Left ventricle myocardium superior (tissue), 1 donor: Measurements from ENCODE around the gene HMGB3. TPM values are rescaled to one million over a fixed set of nuclear protein-coding genes. Genes with fewer than 3 reads are reported as not detected.
A peak's percentile ranks its signal among the peaks of the same experiment; 100 is the strongest.
"Not testable (repeated sequence)": the region's sequence is repeated elsewhere in the genome, so short reads cannot be mapped to it uniquely, and the experiment has no call there.

ENCODE experiments used
- ATAC-seq: fragments of 200-7000 bp; cut with Tn5 transposase; one replicate; pipeline ENCODE4 v1.9.1; 2020; ENCODE audit warnings: mild to moderate bottlenecking, moderate library complexity
- DNase-seq: peaks from one replicate; pipeline ENCODE4 v3.0.0-alpha.2; 2020
- intact Hi-C: fragments of 100-400 bp; cut with micrococcal nuclease; formaldehyde crosslinking; loops from one replicate; pipeline ENCODE4 v1.11.0; 2022
- total RNA-seq: library from RNA; stranded (reverse); fragmentation: NEBNext Ultra II Directional; extraction: Animal tissue kit (Norgen Biotek cat#: 25700); gene quantifications from one replicate; pipeline ENCODE4 v1.2.1, GENCODE V29; 2021
- donor health status: DM: no; HTN: yes; CAD: no; lungs with severe emphysema.

The HMGB3 gene
- total RNA-seq, 1 donor from 2014 or later = 7.2 TPM

DNA sequence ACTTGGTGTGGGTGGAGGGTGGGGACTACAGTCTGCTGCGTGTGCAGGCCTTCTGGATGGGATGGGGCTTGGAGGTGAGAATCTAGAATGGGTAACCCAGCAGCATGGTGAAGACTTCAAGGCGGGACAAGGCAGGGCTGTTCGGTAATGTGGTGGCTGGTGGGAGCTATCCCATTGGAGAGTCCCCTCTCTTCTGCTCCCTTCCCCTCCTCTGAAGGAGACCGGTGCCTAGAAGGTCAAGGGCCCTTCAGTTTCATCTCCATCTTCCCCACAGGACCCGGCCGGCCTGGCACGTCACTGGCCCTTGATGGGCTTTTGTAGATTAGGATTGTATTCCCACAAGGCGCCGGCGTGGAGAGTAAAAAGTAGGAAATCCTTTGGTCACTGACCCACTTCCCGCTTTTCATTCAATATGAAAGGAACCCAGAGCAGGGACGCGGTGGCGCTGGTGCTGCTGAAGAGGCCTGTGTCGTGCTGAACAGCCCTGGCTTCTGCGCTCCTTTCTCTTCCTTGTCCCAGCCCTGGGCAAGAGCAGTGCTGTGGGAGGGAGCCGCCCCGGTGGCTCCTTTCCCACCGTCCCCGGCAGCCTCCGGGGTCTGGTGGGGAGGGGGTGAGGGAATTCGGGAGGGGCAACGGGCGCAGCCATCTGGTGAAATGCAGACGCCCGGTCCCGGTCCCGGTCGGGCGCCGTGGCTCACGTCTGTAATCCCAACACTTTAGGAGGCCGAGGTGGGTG is 7.3 kb upstream of the HMGB3 start:
- no peak for DNase-seq
- intact Hi-C loops = no loop called here
- no peak for ATAC-seq

DNA sequence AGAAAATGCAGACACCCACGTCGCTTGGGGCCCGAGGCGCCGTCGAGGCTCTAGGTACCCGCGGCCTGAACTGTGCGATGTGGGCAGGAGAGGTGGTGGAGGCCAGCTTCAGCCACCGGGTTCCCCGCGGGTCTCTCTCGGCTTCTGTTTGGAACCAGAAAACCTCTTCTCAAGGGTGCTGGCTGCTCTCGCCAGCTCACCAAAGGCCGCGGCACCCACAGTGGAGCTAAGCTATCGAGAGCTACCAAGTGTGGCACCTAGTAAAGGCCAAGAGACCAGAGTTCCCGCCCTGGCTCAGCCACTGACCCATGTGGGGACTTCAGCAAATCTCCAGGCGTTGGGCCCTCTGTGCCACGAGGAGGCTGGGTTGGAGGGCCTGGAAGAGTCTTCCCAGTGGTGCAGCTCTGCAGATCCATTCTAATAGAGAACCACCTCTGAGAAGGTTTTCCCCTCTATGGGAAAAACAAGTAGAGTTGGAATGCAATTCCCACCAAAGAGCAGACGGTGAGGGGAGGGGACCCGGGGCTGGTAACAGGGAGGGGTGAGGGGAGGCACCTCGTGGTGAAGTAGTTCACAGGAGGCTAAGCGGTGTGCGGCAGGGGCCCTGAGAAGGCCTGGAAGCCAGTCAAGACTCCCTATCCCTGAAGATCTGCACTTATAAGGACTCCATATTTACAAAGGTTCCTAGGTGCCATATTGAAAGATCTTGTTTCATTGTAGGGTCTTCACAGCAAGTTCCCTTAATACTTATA is 5.5 kb upstream of the HMGB3 start:
- intact Hi-C loops = no loop called here
- ATAC-seq (no peak), DNase-seq (no peak)

- no peak for ATAC-seq
- intact Hi-C loops = no loop called here
- DNase-seq = no peak
Measured at GRCh38 chrX:150980186-150980585, 2.9 kb upstream of the HMGB3 start.

DNA sequence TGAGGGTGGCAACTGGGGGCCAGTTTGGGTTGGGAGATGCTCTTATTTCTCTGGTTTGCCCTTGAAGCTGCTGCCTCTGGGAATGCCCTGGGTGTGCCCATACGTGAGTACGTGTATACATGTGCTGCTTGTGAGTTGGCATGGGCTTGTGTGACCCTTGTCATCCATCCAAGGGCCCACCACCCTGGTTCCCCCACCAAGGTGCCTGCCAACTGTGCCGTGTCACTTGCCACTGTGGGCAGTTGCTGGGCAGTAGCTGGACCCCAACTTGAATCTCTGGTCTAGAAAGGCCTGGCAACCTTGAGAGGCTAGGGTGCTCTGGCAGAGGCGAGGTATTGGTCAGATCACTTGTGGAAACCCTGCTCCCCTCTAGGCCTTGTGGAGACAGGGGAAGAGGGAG is 2.4 kb upstream of the HMGB3 start:
- intact Hi-C loops = no loop called here

DNA sequence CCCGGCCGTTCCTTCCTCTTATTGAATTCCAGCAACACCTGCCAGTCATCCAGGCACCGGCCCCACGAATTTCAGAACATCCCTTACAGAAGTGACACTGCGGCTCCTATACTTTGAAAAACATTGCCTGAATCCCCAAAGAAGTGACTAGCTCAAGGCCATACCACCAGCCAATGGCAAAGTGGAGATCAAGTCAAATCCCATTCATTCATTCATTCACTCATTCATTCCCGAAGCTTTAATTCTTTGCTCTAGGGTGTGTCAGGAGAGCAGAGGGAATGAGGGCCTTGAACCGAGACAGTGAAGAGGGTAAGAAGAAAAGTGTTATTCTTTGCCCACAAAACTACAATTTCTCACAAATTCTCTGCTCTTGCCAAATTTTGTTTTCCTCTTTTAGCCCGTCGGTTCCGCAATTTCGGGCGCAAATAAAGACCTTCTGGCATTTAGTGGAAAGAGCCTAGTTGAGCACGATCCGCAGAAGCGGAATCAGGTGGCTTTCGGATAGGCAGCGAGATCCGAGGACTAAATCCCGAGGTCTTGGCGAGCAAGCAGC is 824 bp upstream of the HMGB3 start:
- DNase-seq (no peak), ATAC-seq (peak; percentile 14)
- intact Hi-C loops = no loop called here

More for the DNA sequence above, 2.4 kb upstream of the HMGB3 start:
- ATAC-seq (no peak), DNase-seq (no peak)

DNA sequence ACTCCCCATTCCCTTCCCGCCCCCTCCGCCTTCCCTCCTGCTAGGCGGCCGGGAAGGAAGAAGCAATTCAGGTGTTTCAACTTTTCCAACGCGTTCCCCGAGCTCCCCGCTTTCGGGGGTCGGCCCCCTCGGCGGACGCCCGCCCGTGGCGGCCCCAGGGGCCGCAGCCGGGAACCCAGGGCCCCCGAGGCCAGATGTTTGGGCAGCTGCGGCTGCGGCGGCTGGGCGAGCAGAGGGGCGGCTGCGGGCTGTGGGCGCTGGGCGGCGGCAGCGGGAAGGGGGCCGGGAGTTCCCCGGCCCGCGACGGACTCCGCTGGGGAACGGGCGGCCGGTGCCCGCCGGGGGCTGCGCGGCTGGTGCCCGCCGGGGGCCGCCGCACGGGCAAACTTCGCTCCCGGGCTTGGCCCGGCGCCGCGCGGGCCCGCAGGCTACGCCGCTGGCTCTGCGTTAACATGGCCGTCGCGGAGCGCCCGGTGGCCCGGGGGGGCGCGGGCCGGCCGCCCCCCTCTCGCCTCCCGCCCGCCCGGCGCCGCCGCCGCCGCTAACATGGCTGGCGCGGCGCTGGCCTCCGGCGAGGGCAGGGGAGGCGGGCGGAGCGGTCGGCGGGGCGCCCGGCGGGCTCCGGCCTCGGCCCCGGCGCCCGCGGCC is 510 bp downstream of the HMGB3 start:
- DNase-seq (no peak), ATAC-seq (no peak)
- intact Hi-C loops = no loop called here

DNA sequence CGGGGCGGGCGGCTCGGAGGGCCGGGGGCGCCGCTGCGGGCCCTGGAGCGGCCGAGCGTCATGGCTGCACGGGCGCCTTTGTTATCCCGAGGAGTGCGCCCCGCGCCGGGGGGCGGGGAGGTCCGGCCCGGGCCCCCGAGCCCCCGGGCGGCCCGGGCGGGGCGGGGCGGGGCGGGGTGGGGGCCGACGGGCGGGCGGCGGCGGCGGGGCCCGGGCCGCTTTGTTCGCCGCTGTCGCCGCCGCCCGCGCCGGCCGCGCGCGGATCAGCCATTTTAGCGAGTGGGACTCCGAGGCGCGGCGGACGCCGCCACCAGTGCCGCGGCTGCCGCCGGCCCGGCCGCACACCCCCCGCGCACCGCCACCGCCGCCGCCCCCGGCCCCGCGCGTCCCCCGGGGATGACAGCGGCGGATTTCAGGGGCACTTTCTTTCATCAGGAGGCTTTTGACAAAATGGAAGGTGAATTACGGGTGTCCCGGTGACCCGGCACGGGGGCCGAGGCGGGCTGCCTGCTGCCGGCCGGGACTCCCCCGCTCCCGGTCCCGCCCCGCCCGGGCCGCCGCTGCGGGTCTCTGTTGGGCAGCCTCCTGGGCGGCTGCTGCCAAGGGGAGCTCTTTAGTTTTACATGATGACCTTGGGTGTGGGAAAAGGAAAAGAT is 1.2 kb downstream of the HMGB3 start:
- DNase-seq (no peak), ATAC-seq (no peak)
- intact Hi-C loops = no loop called here

GRCh38 chrX:150987687-150988086 is 4.6 kb downstream of the HMGB3 start:
- ATAC-seq, intact Hi-C loops, DNase-seq: not testable (repeated sequence)

DNA sequence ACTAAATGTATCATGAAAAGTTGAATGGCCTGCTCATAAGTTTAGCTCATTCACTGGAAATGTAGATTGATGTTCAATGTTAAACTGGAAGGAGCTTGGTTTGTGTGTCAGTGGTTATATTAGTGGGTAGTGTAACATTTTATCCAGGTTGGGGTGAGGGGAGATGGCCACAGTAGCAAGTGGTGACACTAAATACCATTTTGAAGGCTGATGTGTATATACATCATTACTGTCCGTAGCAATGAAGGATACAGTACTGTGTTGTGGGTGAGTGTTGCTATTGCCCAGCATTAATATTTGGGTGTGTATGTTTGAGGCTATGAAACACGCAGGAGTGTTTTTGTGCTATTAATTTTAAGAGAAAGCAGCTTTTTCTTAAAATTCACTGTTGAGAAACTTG is 6.3 kb downstream of the HMGB3 start:
- intact Hi-C loops = no loop called here
- ATAC-seq (no peak), DNase-seq (no peak)

GRCh38 chrX:150990910-150991309 is 7.8 kb downstream of the HMGB3 start:
- intact Hi-C loops = no loop called here
- ATAC-seq (no peak), DNase-seq (no peak)

- intact Hi-C loops = no loop called here
- ATAC-seq (no peak), DNase-seq (no peak)
Measured at GRCh38 chrX:151000861-151001331, 17.8 kb downstream of the HMGB3 start.

- intact Hi-C loops = no loop called here
- ATAC-seq (no peak), DNase-seq (no peak)
Measured at GRCh38 chrX:151004085-151004484, 20.9 kb downstream of the HMGB3 start.

DNA sequence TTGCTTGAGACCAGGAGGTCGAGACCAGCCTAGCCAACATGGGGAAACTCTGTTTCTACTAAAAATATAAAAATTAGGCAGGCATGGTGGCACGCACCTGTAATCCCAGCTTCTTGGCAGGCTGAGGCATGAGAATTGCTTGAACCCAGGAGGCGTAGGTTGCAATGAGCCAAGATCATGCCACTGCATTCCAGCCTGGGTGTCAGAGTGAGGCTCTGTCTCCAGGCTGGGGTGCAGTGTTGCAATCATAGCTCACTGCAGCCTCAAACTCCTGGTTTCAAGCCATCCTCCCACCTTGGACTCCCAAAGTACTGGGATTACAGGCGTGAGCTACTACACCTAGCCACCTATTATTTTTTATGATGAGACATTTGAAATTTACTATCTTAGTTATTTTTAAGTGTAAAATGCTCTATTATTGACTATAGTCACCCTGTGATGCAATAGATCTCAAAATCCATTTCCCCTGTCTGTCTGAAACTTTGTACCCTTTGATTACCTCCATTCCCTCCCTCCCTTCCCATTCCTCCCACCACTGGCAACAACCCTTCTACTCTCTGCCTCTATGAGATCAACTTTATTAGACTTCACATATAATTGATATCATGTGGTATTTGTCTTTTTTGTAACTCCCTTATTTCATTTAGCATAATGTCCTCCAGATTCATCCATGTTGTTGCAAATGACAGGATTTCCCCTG is 23.4 kb downstream of the HMGB3 start:
- intact Hi-C loops = no loop called here
- no peak for ATAC-seq
- no peak for DNase-seq

GRCh38 chrX:151009582-151009981 is 26.4 kb downstream of the HMGB3 start:
- intact Hi-C loops = no loop called here
- DNase-seq = no peak
- no peak for ATAC-seq

DNA sequence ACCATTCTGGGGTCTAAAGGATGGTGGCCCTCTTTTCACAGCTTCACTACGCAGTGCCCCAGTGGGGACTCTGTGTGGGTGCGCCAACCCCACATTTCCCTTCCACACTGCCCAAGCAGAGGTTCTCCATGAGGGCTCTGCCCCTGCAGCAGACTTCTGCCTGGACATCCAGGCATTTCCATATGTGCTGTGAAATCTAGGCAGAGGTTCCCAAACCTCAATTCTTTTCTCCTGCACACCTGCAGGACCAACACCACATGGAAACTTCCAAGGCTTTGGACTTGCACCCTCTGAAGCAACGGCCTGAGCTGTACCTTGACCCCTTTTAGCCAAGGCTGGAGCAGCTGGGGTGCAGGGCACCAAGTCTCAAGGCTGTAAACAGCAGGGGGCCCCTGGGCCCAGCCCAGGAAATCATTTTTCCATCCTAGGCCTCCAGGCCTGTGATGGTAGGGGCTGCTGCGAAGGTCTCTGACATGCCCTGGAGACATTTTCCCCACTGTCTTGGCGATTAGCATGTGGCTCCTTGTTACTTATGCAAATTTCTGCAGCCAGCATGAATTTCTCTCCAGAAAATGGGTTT is 30.1 kb downstream of the HMGB3 start:
- no peak for ATAC-seq
- no peak for DNase-seq
- intact Hi-C loops = no loop called here

DNA sequence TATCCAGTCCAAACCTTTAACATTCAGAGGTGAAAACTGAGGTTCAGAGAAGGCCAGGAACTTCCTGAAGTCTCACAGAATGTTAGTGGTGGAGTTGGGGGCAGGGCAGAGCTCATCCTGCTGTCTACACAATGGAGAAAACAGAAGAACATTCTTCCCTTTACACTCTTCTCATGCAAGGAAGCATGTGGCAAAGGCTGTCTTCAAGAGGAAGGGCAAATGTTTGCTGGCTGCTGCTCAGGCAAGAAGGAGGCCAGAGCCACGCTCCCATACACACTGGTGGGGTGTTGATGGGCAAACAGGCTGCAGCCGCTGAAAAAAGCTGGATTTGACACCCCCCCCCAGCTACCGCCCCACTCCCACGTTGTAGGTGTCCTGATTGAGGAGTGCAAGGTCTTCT is 32.5 kb downstream of the HMGB3 start:
- intact Hi-C loops = no loop called here
- DNase-seq (no peak), ATAC-seq (no peak)

DNA sequence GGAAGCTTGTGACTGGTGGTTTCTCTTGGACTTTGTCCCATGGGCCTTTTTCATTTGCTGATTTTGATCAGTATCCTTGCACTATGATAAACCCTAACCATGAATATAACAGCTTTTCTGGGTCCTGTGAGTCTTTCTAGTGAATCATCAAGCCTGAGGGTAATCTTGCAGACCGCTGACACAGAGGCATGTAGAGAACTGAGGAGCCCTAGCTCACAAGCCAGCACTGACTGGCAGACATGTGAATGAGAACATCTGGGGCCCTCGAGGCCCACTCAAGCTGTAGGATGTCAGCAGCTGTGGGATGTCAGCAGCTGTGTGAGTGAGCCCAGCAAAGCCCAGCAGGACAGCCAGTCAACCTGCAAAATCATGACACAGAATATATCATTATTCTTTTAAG is 36.7 kb downstream of the HMGB3 start:
- ATAC-seq = no peak
- no peak for DNase-seq
- intact Hi-C loops = no loop called here

GRCh38 chrX:151030845-151031244 is 47.7 kb downstream of the HMGB3 start:
- intact Hi-C loops = no loop called here
- no peak for DNase-seq
- no peak for ATAC-seq
